GM12891 (cell line): ENCODE measurements around the gene NFATC1.

Source experiments
- POLR2AphosphoS5 ChIP-seq: IDR thresholded peaks from 2 replicates; pipeline ENCODE4 v1.6.1; 2011; ENCODE audit warnings: low read depth, low read length, control low read depth
- TAF1 ChIP-seq: IDR thresholded peaks from 2 replicates; pipeline ENCODE4 v1.6.1; 2011; ENCODE audit warnings: low read depth, low read length, control low read depth

GRCh38 chr18:79433431-79433830 is 37.7 kb downstream of the NFATC1 start:
- no peak for TF ChIP-seq POLR2AphosphoS5
- no peak for TF ChIP-seq TAF1
